H1 (cell line): ENCODE results near the gene LRPAP1. TPM values are rescaled to one million over a fixed set of nuclear protein-coding genes. Genes with fewer than 3 reads are reported as not detected.

Experiments used
- CTCF ChIA-PET: fragments of 300-600 bp; sonication (Branson Sonifier 250); formaldehyde crosslinking; loops from one replicate; lab custom pipeline; 2021; ENCODE audit not compliant: partially characterized antibody; lab: Charles Lee
- POLR2A ChIA-PET: fragments of 300-600 bp; sonication (Branson Sonifier 250); formaldehyde crosslinking; loops from one replicate; lab custom pipeline; 2021; ENCODE audit warnings: inconsistent platforms; ENCODE audit not compliant: partially characterized antibody; lab: Charles Lee
- DNase-seq, 2 experiments: peaks; one replicate each; pipeline versions ENCODE4 v3.0.0 to v3.0.0-alpha.2; 2010 to 2022; ENCODE audit warnings: low spot score in 2 of 2, low read depth in 1 of 2, mixed read lengths in 1 of 2
- FAIRE-seq: peaks from 2 replicates; lab custom pipeline; 2011; peaks lifted over from hg19 to GRCh38; lab: Jason Lieb, UNC
- H2AFZ ChIP-seq: 2 replicates; pipeline ENCODE4 v1.8.1; 2012; ENCODE audit warnings: low read length, inconsistent platforms
- H2AK5ac ChIP-seq: 2 replicates; pipeline ENCODE4 v1.6.1; 2013; ENCODE audit warnings: low read depth, low read length
- H2BK120ac ChIP-seq: replicated peaks from 2 replicates; pipeline ENCODE3; 2013; ENCODE audit warnings: low read depth, low read length, inconsistent platforms
- H2BK12ac ChIP-seq: 2 replicates; pipeline ENCODE4 v1.6.1; 2013; ENCODE audit warnings: low read depth, low read length
- H2BK15ac ChIP-seq: 2 replicates; pipeline ENCODE4 v1.6.1; 2013; ENCODE audit warnings: low read length
- H2BK20ac ChIP-seq: 2 replicates; pipeline ENCODE4 v1.6.1; 2013; ENCODE audit warnings: low read length
- H2BK5ac ChIP-seq: 2 replicates; pipeline ENCODE4 v1.6.1; 2013; ENCODE audit warnings: low read depth, low read length
- H3K14ac ChIP-seq: 2 replicates; pipeline ENCODE4 v1.6.1; 2013; ENCODE audit warnings: inconsistent platforms; ENCODE audit not compliant: insufficient read length
- H3K18ac ChIP-seq: 2 replicates; pipeline ENCODE4 v1.6.1; 2013; ENCODE audit warnings: low read length; ENCODE audit errors: extremely low read depth
- H3K23ac ChIP-seq: 2 replicates; pipeline ENCODE4 v1.6.1; 2013; ENCODE audit warnings: inconsistent platforms; ENCODE audit not compliant: insufficient read length
- H3K23me2 ChIP-seq: 2 replicates; pipeline ENCODE4 v1.6.1; 2013; ENCODE audit warnings: low read depth, low read length
- H3K27ac ChIP-seq: 2 replicates; pipeline ENCODE4 v1.6.1; 2011; ENCODE audit warnings: low read depth, low read length, inconsistent platforms
- H3K27me3 ChIP-seq, 4 experiments: replicated peaks in 1 of 4; 1 replicate in 1 of 4; 2 replicates in 3 of 4; pipeline versions ENCODE4 v1.6.1 to v1.8.1; 2011 to 2013; ENCODE audit warnings: low read length in 3 of 4, mild to moderate bottlenecking in 3 of 4, inconsistent platforms in 2 of 4, mixed read lengths in 2 of 4, moderate library complexity in 1 of 4; ENCODE audit not compliant: control insufficient read depth in 3 of 4, insufficient read depth in 3 of 4; ENCODE audit errors: extremely low read depth in 1 of 4
- H3K36me3 ChIP-seq, 4 experiments: 2 replicates each; pipeline versions ENCODE4 v1.6.1 to v1.8.1; 2011 to 2013; ENCODE audit warnings: mild to moderate bottlenecking in 4 of 4, low read length in 3 of 4, moderate library complexity in 2 of 4, control low read depth in 1 of 4, inconsistent platforms in 1 of 4; ENCODE audit not compliant: insufficient read depth in 4 of 4, control insufficient read depth in 2 of 4
- H3K4ac ChIP-seq: replicated peaks from 2 replicates; pipeline ENCODE3; 2013; ENCODE audit warnings: low read length, low read depth, mixed read lengths, inconsistent platforms; ENCODE audit not compliant: insufficient read length
- H3K4me1 ChIP-seq, 4 experiments: replicated peaks in 1 of 4; 1 replicate in 1 of 4; 2 replicates in 3 of 4; pipeline versions ENCODE4 v1.6.1 to v1.8.1; 2011 to 2013; ENCODE audit warnings: low read length in 3 of 4, inconsistent platforms in 2 of 4, mixed read lengths in 1 of 4; ENCODE audit not compliant: insufficient read depth in 4 of 4, control insufficient read depth in 3 of 4
- H3K4me2 ChIP-seq, 2 experiments: 2 replicates each; pipeline versions ENCODE4 v1.6.1 to v1.8.1; 2011 to 2013; ENCODE audit warnings: low read depth in 2 of 2, low read length in 2 of 2, control low read depth in 1 of 2, inconsistent platforms in 1 of 2, mild to moderate bottlenecking in 1 of 2; ENCODE audit not compliant: insufficient read depth in 1 of 2
- H3K4me3 ChIP-seq, 4 experiments: fragments of 200-600, 300-600 bp in 1 of 4; sonication (generic), shearing (Covaris generic), sonication (Bioruptor Twin) in 1 of 4; 2 replicates each; pipeline versions ENCODE4 v1.5.1 to v1.8.1; 2011 to 2016; ENCODE audit warnings: low read length in 4 of 4, low read depth in 3 of 4, control low read depth in 2 of 4, inconsistent platforms in 2 of 4, mild to moderate bottlenecking in 2 of 4, mixed read lengths in 1 of 4, moderate library complexity in 1 of 4; ENCODE audit not compliant: insufficient read depth in 2 of 4; ENCODE audit errors: extremely low read depth in 1 of 4
- H3K56ac ChIP-seq: replicated peaks from 2 replicates; pipeline ENCODE3; 2013; ENCODE audit warnings: low read depth, mild to moderate bottlenecking, mixed read lengths, low read length, inconsistent platforms; ENCODE audit not compliant: insufficient read length
- H3K79me1 ChIP-seq: 2 replicates; pipeline ENCODE4 v1.6.1; 2013; ENCODE audit warnings: low read depth, low read length, control low read depth
- H3K79me2 ChIP-seq, 2 experiments: 2 replicates each; pipeline versions ENCODE4 v1.6.1 to v1.8.1; 2012 to 2013; ENCODE audit warnings: low read length in 2 of 2, mild to moderate bottlenecking in 2 of 2, inconsistent platforms in 1 of 2; ENCODE audit not compliant: insufficient read depth in 2 of 2, control insufficient read depth in 1 of 2
- H3K9ac ChIP-seq, 4 experiments: replicated peaks in 1 of 4; 1 replicate in 1 of 4; 2 replicates in 3 of 4; pipeline versions ENCODE4 v1.6.1 to v1.8.1; 2011 to 2013; ENCODE audit warnings: low read depth in 3 of 4, low read length in 3 of 4, control low read depth in 2 of 4, mild to moderate bottlenecking in 2 of 4, moderate library complexity in 2 of 4, inconsistent platforms in 1 of 4; ENCODE audit errors: extremely low read depth in 1 of 4
- H3K9me3 ChIP-seq, 2 experiments: 2 replicates each; pipeline versions ENCODE4 v1.6.1 to v1.8.1; 2012 to 2013; ENCODE audit warnings: mild to moderate bottlenecking in 2 of 2, moderate library complexity in 2 of 2, control low read depth in 1 of 2, inconsistent platforms in 1 of 2, low read depth in 1 of 2, low read length in 1 of 2, mixed read lengths in 1 of 2; ENCODE audit not compliant: insufficient read depth in 2 of 2
- H4K20me1 ChIP-seq, 2 experiments: replicated peaks in 1 of 2; 2 replicates each; pipeline versions ENCODE3 to v1.8.1; 2011 to 2013; ENCODE audit warnings: inconsistent platforms in 2 of 2, low read length in 2 of 2, mild to moderate bottlenecking in 1 of 2; ENCODE audit not compliant: insufficient read depth in 2 of 2, control insufficient read depth in 1 of 2
- H4K5ac ChIP-seq: 2 replicates; pipeline ENCODE4 v1.6.1; 2013; ENCODE audit warnings: low read length, low read depth, mixed read lengths, inconsistent platforms; ENCODE audit not compliant: insufficient read length
- H4K8ac ChIP-seq: 2 replicates; pipeline ENCODE4 v1.8.0; 2013; ENCODE audit warnings: mild to moderate bottlenecking, moderate library complexity, low read length, inconsistent platforms; ENCODE audit not compliant: insufficient read depth; ENCODE audit errors: extremely low read depth
- H4K91ac ChIP-seq: replicated peaks from 2 replicates; pipeline ENCODE3; 2013; ENCODE audit warnings: low read length, mixed read lengths, inconsistent platforms; ENCODE audit not compliant: insufficient read length
- ASH2L ChIP-seq: fragments of 200-600, 300-600 bp; sonication (generic); IDR thresholded peaks from one replicate; pipeline ENCODE4 v1.7.1; 2017; ENCODE audit warnings: low read length
- CHD2 ChIP-seq: IDR thresholded peaks from 2 replicates; pipeline ENCODE4 v1.6.1; 2012; ENCODE audit warnings: low read length, improper control_type of control experiment
- EGR1 ChIP-seq: IDR thresholded peaks from 2 replicates; pipeline ENCODE4 v1.6.1; 2011; ENCODE audit warnings: low read depth, low read length, borderline replicate concordance
- RNF2 ChIP-seq: fragments of 200-900, 300-1000 bp; sonication (generic); IDR thresholded peaks from 2 replicates; pipeline ENCODE4 v1.7.1; 2016; ENCODE audit warnings: borderline replicate concordance, low read depth, mild to moderate bottlenecking, antibody characterized with exemption, low read length; ENCODE audit not compliant: poor library complexity, severe bottlenecking; ENCODE audit errors: missing control alignments
- RXRA ChIP-seq: IDR thresholded peaks from 2 replicates; pipeline ENCODE4 v1.6.1; 2011; ENCODE audit warnings: low read depth, mild to moderate bottlenecking, low read length, moderate library complexity; ENCODE audit not compliant: insufficient read depth
- SIX5 ChIP-seq: IDR thresholded peaks from 2 replicates; pipeline ENCODE4 v1.6.1; 2011; ENCODE audit warnings: mild to moderate bottlenecking, low read depth, low read length
- WGBS, 2 experiments: shearing (Covaris generic) in 1 of 2; methylation state at CpG; one replicate each; pipeline versions ENCODE4 v1.1.6 to v1.1.7; 2013 to 2015; ENCODE audit warnings: low lambda C conversion rate in 2 of 2, mixed read lengths in 2 of 2, inconsistent platforms in 1 of 2, low coverage in 1 of 2, missing lambda C conversion rate in 1 of 2; ENCODE audit not compliant: insufficient replicate concordance in 2 of 2, insufficient coverage in 1 of 2, insufficient read length in 1 of 2; ENCODE audit errors: extremely low coverage in 1 of 2, missing lambda C conversion rate in 1 of 2; 5-methylcytosine and 5-hydroxymethylcytosine counted together
- polyA plus RNA-seq, 7 experiments: library from polyadenylated mRNA; depleted of rRNA in 3 of 7; stranded (reverse) in 5 of 7; unstranded in 2 of 7; fragments of >200 nt in 5 of 7; fragments of 200-250 nt in 2 of 7; gene quantifications; 1 replicate in 5 of 7; 2 replicates in 1 of 7; 4 replicates in 1 of 7; pipeline versions ENCODE4 v1.2.1 to v1.2.3, GENCODE V29; 2011 to 2013; ENCODE audit warnings: missing spikeins in 2 of 7, mixed read lengths in 2 of 7
- total RNA-seq: library from RNA; stranded (reverse); fragmentation: NEBNext Ultra II Directional; extraction: Animal tissue kit (Norgen Biotek cat#: 25700); gene quantifications from 2 replicates; pipeline ENCODE4 v1.2.1, GENCODE V29; 2021
- TF ChIP-seq, protein P1 (sequence below), 3 experiments: IDR thresholded peaks; 1 replicate in 2 of 3; 2 replicates in 1 of 3; pipeline versions ENCODE4 v1.5.1 to v1.6.1; 2011; ENCODE audit warnings: low read length in 3 of 3, mild to moderate bottlenecking in 3 of 3, inconsistent platforms in 2 of 3, low read depth in 1 of 3, moderate library complexity in 1 of 3; ENCODE audit not compliant: insufficient read depth in 1 of 3; ENCODE audit errors: control extremely low read depth in 1 of 3
- TF ChIP-seq, protein P2 (sequence below): IDR thresholded peaks from 2 replicates; pipeline ENCODE4 v1.6.1; 2012; ENCODE audit warnings: low read length, inconsistent platforms

LRPAP1 gene
- total and polyA plus RNA-seq, 2 of the 8 experiments (the other 6 are each of a cell fraction or from before 2014, with no cell fraction given) = 31.1 to 101 TPM

DNA sequence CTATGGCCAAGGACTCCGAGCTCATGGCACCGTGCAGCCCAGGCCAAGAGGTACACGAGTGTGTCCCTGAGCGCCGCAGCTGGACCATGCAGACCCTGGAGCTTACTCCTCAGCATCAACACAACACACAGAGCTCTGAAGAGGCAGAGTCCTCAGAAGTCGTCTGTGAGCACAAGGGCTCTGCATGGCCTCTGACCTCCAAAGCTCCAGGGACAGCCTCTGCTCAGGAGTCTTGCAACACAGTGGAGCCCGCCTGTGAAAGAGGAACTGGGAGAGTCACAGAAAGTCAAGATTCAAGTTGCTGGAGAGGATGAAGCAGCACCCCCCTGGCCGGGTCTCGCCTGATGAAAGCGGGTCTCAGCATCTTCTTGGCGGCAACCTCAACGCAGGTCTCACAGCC lies 2.9 kb downstream of the LRPAP1 start:
- CTCF ChIA-PET = interaction anchor here (1.2 to 5.3 kb wide), 3 partner anchors 16 to 255 kb away, joined by 4 to 43 read pairs (median 4); no protein-coding TSS in a partner anchor

More for the DNA sequence above, 2.9 kb downstream of the LRPAP1 start:
- no peak overlapping the region for H4K91ac ChIP-seq
- H3K79me1 ChIP-seq = peaks cover 23% of the 10 kb centered on the region
- peaks cover 27 to 52% of the 10 kb centered on the region in 2 experiments for H4K20me1 ChIP-seq
- no peak overlapping the region for H3K4me3 ChIP-seq
- H3K79me2 ChIP-seq = peaks cover 0 to 35% of the 10 kb centered on the region in 2 experiments; a peak in 1 of 4 replicates
- no peaks in the 10 kb centered on the region for H3K9me3 ChIP-seq
- H3K14ac ChIP-seq = no peak overlapping the region
- no peak overlapping the region for H3K4ac ChIP-seq
- no peak overlapping the region for H2BK15ac ChIP-seq
- no peak overlapping the region for H3K9ac ChIP-seq
- no peak overlapping the region for H3K23ac ChIP-seq
- DNase-seq = no peak
- FAIRE-seq = no peak
- peaks cover 3 to 18% (median 12%) of the 10 kb centered on the region in 4 experiments for H3K4me1 ChIP-seq
- H3K4me2 ChIP-seq = no peak overlapping the region
- H2AFZ ChIP-seq = no peak overlapping the region
- TF ChIP-seq CHD2 (no peak), EGR1 (no peak), RXRA (no peak), ASH2L (no peak), RNF2 (no peak), SIX5 (no peak)
- TF ChIP-seq, protein P1, sequence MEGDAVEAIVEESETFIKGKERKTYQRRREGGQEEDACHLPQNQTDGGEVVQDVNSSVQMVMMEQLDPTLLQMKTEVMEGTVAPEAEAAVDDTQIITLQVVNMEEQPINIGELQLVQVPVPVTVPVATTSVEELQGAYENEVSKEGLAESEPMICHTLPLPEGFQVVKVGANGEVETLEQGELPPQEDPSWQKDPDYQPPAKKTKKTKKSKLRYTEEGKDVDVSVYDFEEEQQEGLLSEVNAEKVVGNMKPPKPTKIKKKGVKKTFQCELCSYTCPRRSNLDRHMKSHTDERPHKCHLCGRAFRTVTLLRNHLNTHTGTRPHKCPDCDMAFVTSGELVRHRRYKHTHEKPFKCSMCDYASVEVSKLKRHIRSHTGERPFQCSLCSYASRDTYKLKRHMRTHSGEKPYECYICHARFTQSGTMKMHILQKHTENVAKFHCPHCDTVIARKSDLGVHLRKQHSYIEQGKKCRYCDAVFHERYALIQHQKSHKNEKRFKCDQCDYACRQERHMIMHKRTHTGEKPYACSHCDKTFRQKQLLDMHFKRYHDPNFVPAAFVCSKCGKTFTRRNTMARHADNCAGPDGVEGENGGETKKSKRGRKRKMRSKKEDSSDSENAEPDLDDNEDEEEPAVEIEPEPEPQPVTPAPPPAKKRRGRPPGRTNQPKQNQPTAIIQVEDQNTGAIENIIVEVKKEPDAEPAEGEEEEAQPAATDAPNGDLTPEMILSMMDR (IDR thresholded peaks at IDR 0.05; ENCODE audit: control extremely low read depth in 1 of 3, insufficient read depth in 1 of 3, low read depth in 1 of 3, low read length in 3 of 3) = no peak
- TF ChIP-seq, protein P2, sequence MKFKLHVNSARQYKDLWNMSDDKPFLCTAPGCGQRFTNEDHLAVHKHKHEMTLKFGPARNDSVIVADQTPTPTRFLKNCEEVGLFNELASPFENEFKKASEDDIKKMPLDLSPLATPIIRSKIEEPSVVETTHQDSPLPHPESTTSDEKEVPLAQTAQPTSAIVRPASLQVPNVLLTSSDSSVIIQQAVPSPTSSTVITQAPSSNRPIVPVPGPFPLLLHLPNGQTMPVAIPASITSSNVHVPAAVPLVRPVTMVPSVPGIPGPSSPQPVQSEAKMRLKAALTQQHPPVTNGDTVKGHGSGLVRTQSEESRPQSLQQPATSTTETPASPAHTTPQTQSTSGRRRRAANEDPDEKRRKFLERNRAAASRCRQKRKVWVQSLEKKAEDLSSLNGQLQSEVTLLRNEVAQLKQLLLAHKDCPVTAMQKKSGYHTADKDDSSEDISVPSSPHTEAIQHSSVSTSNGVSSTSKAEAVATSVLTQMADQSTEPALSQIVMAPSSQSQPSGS = no peak
- no peak overlapping the region for H2BK5ac ChIP-seq
- no peak overlapping the region for H2AK5ac ChIP-seq
- no peak overlapping the region for H4K5ac ChIP-seq
- POLR2A ChIA-PET = no interaction called here
- peaks cover 1 to 18% (median 13%) of the 10 kb centered on the region in 4 experiments; a peak in 5 of 7 replicates for H3K27me3 ChIP-seq
- H3K23me2 ChIP-seq = peaks cover 12% of the 10 kb centered on the region
- no peak overlapping the region for H2BK120ac ChIP-seq
- H2BK20ac ChIP-seq = no peak overlapping the region
- H3K36me3 ChIP-seq = peaks cover 0 to 9% (median 4%) of the 10 kb centered on the region in 4 experiments; a peak in 6 of 8 replicates
- no peak overlapping the region for H3K18ac ChIP-seq
- no peak overlapping the region for H3K27ac ChIP-seq
- H3K56ac ChIP-seq = no peak overlapping the region
- 97% methylated on average over 12 of the region's 12 CpGs; no CpG with 5 or more reads in 1 of the 2 experiments for WGBS, 2 experiments
- no peak overlapping the region for H4K8ac ChIP-seq
- H2BK12ac ChIP-seq = no peak overlapping the region
